C4-2B (cell line): ENCODE results near the gene PHACTR1.

Source experiments
- CTCF ChIP-seq: fragments of 450-650 bp; conservative IDR thresholded peaks from 2 replicates; pipeline ENCODE4 v1.5.1; 2017; ENCODE audit warnings: mild to moderate bottlenecking
- ZFX ChIP-seq: fragments of 450-650 bp; IDR thresholded peaks from 2 replicates; pipeline ENCODE4 v1.6.1; 2017

- TF ChIP-seq CTCF (no peak), ZFX (no peak)
Observed at GRCh38 chr6:13238017-13238416, 521.5 kb downstream of the PHACTR1 start.
